ENCODE measurements around the gene SUPT3H. TPM values are rescaled to one million over a fixed set of nuclear protein-coding genes. Genes with fewer than 3 reads are reported as not detected.

The SUPT3H gene
- total and polyA plus RNA-seq, 2 of the 13 experiments (the other 11 are each of a cell fraction or from before 2014, with no cell fraction given), result 11.9 to 36.1 TPM

- H3K27ac ChIP-seq (ENCODE audit: extremely low read length, insufficient read depth, low read length), result no peak overlapping the region
- no peak for DNase-seq (ENCODE audit: low spot score)
- peaks cover 20% of the 10 kb centered on the region for H3K4me1 ChIP-seq (ENCODE audit: insufficient read depth, low read length)
- BruUV-seq (replicated peaks), result no TSS peak
- 20% methylated on average over 7 of the region's 8 CpGs for WGBS (ENCODE audit: low lambda C conversion rate)
- intact Hi-C loops (cut with micrococcal nuclease; ENCODE audit: unreplicated experiment), result no loop called here
- CTCF ChIA-PET (ENCODE audit: low intra/inter-chr PET ratio, low total read pairs), result no interaction called here
- no peaks in the 10 kb centered on the region for H4K20me1 ChIP-seq (ENCODE audit: insufficient read depth, low read length)
- H3K9ac ChIP-seq (ENCODE audit: insufficient read depth, low read depth, low read length), result no peak overlapping the region
- no peak for TF ChIP-seq SIN3B (IDR thresholded peaks at IDR 0.05; ENCODE audit: low read length)
- no peak for TF ChIP-seq ZNF703 (CRISPR knock-in tag; IDR thresholded peaks at IDR 0.05; ENCODE audit: borderline replicate concordance)
- TF ChIP-seq HMG20A (CRISPR knock-in tag; IDR thresholded peaks at IDR 0.05; ENCODE audit: borderline replicate concordance), result no peak
- TF ChIP-seq ZNF773 (CRISPR knock-in tag; IDR thresholded peaks at IDR 0.05; ENCODE audit: borderline replicate concordance), result no peak
- no peak for TF ChIP-seq HNF4G (IDR thresholded peaks at IDR 0.05; ENCODE audit: borderline replicate concordance, low read depth, low read length)
- TF ChIP-seq HNF4G (CRISPR knock-in tag; IDR thresholded peaks at IDR 0.05; ENCODE audit: borderline replicate concordance, low read depth), result no peak
- TF ChIP-seq THAP7 (CRISPR knock-in tag; IDR thresholded peaks at IDR 0.05), result no peak
- TF ChIP-seq ATF1 (CRISPR knock-in tag; IDR thresholded peaks at IDR 0.05), result no peak
- TF ChIP-seq MAFF (IDR thresholded peaks at IDR 0.05; ENCODE audit: low read depth, low read length), result no peak
- no peak for TF ChIP-seq TSC22D2 (CRISPR knock-in tag; IDR thresholded peaks at IDR 0.05; ENCODE audit: borderline replicate concordance)
- no peak for TF ChIP-seq GABPB1 (CRISPR knock-in tag; IDR thresholded peaks at IDR 0.05)
- no peak for TF ChIP-seq RNF2 (conservative IDR thresholded peaks at IDR 0.05; ENCODE audit: low read depth)
- no peak for TF ChIP-seq ZNF232 (CRISPR knock-in tag; IDR thresholded peaks at IDR 0.05; ENCODE audit: borderline replicate concordance)
- TF ChIP-seq KDM3A (CRISPR knock-in tag; IDR thresholded peaks at IDR 0.05; ENCODE audit: low read depth), result no peak
- no peak for TF ChIP-seq GPBP1L1 (CRISPR knock-in tag; IDR thresholded peaks at IDR 0.05)
- no peak for TF ChIP-seq MTF2 (CRISPR knock-in tag; IDR thresholded peaks at IDR 0.05; ENCODE audit: borderline replicate concordance)
- H2AFZ ChIP-seq (ENCODE audit: low read length), result no peak overlapping the region
- H3K79me2 ChIP-seq (ENCODE audit: insufficient read depth, low read length), result no peaks in the 10 kb centered on the region
- in situ Hi-C loops (cut with HindIII; ENCODE audit: extremely low pct_ligation_motif_present, low pct_unique_long_range_greater_than_20kb), result no loop called here
- peaks cover 0 to 28% of the 10 kb centered on the region in 2 experiments; a peak in 2 of 5 replicates for H3K27me3 ChIP-seq (ENCODE audit: control insufficient read depth in 1 of 2, insufficient read depth in 2 of 2, low read length in 2 of 2)
- POLR2A ChIA-PET, result interaction anchor here (1.5 kb wide), 1 partner anchor 577 kb away, joined by 4 read pairs; the partner anchor contains the start of gene SUPT3H
- no peaks in the 10 kb centered on the region for H3K9me3 ChIP-seq (ENCODE audit: low read length)
- peak; percentile 19; the same call in 1 of the 3 replicates for ATAC-seq
- no peak for FAIRE-seq
- H3K36me3 ChIP-seq (replicated peaks in 1 of 2; ENCODE audit: control insufficient read depth in 1 of 2, insufficient read depth in 2 of 2, low read length in 2 of 2), result no peaks in the 10 kb centered on the region
- no peak overlapping the region for H3K4me3 ChIP-seq (replicated peaks in 1 of 3; ENCODE audit: insufficient read depth in 1 of 3, low read depth in 2 of 3, low read length in 3 of 3)
- H3K4me2 ChIP-seq (ENCODE audit: low read depth, low read length), result no peak overlapping the region
Observed at GRCh38 chr6:44800784-44801592, 576.7 kb downstream of the SUPT3H start.

Data from HepG2 (cell line).